ENCODE results near the gene NECTIN2.
A peak's percentile ranks its signal among the peaks of the same experiment; 100 is the strongest.
"Not testable (repeated sequence)": the region's sequence is repeated elsewhere in the genome, so short reads cannot be mapped to it uniquely, and the experiment has no call there.

NECTIN2 gene

DNA sequence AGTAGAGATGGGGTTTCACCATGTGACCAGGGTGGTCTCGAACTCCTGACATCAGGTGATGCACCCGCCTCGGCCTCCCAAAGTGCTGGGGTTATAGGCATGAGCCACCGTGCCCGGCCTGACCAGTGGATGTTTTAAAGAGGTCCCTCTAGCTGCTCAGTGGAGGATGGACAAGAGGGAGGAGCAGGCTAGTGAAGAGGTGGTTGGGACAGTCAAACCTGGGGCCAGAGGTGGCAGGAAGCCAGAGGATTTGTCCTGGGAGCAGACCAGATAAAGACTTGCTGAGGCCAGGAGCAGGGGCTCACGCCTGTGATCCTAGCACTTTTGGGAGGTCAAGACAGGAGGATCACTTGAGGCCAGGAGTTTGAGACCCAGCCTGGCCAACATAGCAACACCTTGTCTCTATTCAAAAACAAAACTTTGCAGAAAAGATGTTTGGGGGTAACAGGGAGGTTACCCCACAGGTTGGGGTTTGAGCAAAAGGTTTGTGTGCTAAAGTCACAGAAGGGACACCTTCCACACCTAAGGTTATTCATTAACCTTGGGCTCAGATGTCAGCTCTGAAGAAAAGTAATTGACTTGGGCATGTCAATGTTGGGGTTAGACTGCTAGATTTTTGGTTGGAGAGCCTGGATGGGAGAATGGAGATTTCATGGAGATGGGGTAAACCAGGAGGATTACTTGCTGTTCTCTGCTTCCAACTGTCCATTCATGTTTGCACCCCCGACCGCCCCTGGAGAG lies 28.2 kb upstream of the NECTIN2 start:
- no peak for DNase-seq (ENCODE audit: low read depth)

DNA sequence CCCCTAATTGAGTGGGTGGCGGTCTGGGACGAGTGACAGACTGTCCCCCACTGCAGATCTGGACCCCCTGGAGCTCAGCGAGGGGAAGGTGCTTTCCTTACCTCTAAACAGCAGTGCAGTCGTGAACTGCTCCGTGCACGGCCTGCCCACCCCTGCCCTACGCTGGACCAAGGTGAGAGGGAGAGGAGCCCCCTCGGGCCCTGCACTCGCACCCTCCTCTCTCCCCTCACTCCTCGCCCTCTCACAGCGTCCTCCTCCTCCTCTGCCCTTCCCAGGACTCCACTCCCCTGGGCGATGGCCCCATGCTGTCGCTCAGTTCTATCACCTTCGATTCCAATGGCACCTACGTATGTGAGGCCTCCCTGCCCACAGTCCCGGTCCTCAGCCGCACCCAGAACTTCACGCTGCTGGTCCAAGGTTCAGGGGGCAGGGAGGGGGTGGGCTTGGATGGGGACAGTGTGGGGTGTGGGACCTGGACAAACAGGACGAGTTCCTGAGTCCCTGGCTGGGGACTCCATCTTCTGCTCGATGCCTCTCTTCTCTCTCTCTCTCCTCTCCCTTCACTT lies 27.5 kb upstream of the NECTIN2 start:
- DNase-seq (ENCODE audit: low read depth), result no peak

DNA sequence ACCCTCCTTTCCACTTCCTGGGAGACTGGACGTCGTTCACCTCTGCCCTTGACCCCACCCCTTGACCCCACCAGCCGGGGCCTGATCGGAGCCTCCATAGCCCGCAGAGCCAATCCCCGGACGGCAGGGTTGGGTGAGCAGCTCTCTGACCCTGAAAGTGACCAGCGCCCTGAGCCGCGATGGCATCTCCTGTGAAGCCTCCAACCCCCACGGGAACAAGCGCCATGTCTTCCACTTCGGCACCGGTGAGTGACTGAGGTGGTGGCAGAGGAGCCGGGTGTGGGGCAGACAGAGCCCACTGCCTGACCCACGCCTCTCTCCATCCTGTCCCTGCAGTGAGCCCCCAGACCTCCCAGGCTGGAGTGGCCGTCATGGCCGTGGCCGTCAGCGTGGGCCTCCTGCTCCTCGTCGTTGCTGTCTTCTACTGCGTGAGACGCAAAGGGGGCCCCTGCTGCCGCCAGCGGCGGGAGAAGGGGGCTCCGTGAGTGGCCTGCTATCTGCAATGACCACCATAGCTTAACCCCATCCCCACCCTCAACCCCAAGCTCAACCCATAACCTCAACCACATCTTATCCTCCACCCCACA lies 26.8 kb upstream of the NECTIN2 start:
- no peak for DNase-seq (ENCODE audit: low read depth)

DNA sequence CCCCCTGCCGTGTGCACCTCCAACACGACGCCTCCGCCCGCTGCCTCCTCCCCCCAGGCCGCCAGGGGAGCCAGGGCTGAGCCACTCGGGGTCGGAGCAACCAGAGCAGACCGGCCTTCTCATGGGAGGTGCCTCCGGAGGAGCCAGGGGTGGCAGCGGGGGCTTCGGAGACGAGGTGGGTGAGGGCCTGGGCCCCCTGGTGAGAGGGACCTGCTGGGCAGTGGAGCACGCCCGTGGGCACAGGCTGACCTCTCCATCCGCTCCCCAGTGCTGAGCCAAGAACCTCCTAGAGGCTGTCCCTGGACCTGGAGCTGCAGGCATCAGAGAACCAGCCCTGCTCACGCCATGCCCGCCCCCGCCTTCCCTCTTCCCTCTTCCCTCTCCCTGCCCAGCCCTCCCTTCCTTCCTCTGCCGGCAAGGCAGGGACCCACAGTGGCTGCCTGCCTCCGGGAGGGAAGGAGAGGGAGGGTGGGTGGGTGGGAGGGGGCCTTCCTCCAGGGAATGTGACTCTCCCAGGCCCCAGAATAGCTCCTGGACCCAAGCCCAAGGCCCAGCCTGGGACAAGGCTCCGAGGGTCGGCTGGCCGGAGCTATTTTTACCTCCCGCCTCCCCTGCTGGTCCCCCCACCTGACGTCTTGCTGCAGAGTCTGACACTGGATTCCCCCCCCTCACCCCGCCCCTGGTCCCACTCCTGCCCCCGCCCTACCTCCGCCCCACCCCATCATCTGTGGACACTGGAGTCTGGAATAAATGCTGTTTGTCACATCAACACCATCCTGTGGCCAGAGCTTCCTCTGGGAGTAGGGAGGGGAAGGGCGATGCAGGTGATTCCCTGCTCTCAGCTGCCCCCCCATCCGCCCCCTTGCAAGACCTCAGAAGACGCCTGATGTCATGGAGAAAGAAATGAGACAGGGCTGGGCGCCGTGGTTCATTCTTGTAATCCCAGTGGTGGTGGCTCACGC lies 25.2 kb upstream of the NECTIN2 start:
- no peak for DNase-seq (ENCODE audit: low read depth)

DNA sequence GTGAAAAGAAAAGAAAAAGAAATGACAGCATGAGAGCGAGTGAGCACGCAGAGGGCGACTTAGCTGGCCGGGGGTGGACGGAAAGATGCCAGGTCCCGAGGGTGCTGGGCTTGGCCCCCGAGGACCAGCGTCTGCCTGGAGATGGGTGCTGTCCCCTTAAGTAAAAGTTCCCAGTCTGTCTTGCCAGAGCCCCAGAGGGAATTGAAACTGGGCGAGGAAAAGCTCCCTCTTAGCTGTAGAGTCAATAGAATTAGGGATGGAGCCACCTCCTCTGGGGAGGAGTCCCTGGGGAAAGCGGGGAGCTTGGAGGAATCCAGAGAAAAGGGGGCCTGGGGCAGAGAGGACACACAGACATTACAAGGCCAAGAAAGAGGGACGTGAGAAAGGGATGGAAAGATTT lies 23.9 kb upstream of the NECTIN2 start:
- DNase-seq (ENCODE audit: low read depth), result no peak

DNA sequence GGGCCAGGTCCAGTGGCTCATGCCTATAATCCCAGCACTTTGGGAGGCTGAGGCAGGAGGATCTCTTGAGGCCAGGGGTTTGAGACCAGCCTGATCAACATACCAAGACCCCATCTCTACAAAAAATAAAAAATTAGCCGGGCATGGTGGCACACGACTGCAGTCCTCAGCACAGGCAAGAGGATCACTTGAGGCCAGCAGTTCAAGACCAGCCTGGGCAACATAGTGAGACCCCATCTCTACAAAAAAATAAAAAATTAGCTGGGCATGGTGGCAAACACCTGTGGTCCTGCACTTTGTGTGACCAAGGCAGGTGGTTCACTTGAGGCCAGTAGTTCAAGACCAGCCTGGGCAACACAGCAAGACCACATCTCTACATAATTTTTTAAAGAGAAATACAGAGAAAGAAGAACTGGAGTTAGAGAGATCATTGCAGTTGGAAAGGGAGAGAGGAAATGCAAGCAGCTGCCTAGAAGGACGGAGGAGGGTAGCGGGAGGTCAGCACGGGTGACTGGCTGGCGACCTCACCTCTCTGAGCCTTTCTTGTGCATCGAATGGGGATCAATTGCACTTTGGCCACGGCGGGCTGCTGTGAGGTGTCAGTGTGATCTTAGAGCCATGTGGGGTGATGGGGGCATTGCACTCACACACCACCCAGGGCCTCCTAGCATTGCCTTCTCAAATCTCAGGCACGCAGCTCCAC lies 23.3 kb upstream of the NECTIN2 start:
- no peak for DNase-seq (ENCODE audit: low read depth)

DNA sequence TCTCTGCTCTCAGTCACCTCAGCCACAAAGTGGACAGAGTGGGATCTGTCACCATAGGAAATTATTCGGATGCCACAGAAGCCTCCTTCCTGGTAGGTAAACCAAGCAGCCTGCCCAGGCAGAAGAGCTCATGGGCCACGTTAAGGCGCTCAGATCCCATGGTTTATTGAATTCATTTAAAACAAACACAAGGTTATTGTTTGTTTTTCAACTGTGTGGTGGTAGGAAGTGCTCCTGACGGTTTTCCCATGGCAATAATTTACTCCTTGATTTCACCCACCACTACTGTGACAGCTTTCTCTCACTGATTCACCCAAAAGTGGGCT lies 22.8 kb upstream of the NECTIN2 start:
- no peak for DNase-seq (ENCODE audit: low read depth)

DNA sequence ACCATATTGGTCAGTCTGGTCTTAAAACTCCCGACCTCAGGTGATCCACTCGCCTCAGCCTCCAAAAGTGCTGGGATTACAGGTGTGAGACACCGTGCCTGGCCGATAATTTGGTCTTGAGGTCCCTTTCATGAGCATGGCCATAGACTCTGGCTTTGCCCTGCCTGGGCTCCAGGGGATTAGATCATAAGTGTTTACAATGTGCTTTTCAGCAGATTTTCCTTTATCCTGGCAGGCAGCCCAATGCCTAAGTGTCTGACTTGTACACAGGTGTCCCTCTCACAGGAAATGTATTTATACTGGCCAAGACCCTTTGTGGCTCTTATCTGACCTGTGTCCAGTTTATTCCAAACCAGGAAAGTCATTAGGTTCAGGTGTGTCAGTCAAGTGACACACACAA lies 21.3 kb upstream of the NECTIN2 start:
- no peak for DNase-seq (ENCODE audit: low read depth)

DNA sequence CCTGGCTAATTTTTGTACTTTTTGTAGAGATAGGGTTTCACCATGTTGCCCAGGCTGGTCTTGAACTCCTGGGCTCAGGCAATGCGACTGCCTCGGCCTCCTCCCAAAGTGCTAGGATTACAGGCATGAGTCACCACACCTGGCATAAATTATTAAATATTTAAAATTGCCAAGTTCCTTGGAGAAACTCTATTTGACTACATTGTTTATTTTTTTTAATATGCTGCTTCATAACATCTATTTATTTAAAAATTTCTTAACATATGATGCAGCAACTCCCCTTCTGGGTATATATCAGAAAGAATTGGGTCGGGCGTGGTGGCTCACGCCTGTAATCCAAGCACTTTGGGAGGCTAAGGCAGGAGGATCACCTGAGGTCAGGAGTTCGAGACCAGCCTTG lies 13.2 kb upstream of the NECTIN2 start:
- not testable (repeated sequence) for DNase-seq (ENCODE audit: low read depth)

DNA sequence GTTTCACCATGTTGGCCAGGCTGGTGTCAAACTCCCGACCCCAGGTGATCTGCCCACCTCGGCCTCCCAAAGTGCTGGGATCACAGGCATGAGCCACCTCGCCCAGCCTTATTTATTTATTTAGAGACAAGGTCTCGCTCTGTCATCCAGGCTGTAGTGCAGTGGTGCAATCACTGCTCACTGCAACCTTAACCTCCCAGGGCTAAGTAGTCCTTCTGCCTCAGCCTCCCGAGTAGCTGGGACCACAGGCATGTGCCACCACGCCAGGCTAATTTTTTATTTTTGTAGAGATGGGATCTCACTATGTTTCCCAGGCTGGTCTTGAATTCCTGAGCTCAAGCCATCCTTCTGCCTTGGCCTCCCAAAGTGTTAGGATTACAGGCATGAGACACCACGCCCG lies 11.7 kb upstream of the NECTIN2 start:
- not testable (repeated sequence) for DNase-seq (ENCODE audit: low read depth)

DNA sequence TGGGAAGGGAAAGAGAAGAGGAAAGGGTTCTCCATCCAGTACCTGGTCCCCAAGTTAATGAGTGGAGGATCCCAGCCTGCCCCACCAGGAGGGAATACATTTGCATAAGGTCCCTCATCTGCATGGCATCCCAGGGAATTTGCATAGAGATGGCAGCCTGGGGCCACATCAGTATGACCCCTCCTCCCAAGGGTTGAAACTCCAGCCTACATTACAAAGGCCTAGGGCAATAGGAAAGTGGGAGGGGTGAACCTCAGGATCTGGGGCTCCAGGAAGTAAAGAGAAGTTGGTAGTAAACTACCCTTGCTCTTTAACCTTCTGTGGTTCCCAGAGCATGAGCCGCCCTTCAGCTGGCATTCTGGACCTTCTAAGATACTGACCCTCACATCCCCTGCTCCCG lies 6.8 kb upstream of the NECTIN2 start:
- no peak for DNase-seq (ENCODE audit: low read depth)

DNA sequence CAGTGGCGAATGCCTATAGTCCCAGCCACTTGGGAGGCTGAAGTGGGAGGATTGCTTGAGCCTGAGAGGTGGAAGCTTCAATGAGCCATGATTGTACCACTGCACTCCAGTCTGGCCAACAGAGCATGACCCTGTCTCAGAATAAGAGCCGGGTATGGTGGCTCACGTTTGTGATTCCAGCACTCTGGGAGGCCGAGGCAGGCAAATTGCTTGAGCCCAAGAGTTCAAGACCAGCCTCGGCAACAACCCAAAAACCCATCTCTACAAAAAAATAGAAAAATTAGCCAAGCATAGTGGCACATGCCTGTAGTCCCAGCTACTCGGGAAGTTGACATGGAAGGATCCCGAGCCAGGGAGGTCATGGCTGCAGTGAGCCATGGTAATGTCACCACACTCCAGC lies 5.3 kb upstream of the NECTIN2 start:
- DNase-seq (ENCODE audit: low read depth), result no peak

DNA sequence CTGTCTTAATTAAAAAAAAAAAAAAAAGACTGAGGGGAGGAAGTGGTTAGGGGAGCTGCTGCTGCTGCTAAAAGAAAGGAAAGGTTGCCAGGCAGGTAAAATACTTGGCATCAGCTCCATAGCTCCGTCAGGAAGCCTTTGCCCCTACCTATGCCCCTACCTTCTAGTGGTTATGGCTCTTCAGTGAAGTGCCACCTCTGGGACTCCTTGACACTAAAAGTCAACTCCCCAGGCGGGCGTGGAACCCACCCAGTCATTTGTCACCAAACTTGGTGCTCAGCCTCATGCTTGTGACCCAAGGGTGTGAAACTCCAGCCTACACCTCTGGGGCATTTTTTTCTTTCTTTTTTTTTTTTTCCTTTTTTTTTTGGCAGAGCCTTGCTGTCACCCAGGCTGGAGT lies 4.9 kb upstream of the NECTIN2 start:
- DNase-seq (ENCODE audit: low read depth), result no peak

DNA sequence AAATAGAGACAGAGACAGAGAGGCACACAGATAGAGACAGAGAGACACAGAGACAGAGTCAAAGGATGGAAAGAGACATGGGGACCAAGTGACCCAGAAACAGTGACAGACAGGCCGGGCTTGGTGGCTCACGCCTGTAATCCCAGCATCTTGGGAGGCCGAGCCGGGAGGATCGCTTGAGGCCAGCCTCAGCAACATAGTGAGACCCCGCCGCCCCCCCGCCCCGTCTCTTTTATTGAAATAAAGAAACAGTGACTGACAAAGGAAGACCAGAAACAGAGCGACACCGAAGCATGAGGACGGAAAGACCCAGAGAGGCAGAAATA lies 848 bp upstream of the NECTIN2 start:
- DNase-seq (ENCODE audit: low read depth), result no peak

DNA sequence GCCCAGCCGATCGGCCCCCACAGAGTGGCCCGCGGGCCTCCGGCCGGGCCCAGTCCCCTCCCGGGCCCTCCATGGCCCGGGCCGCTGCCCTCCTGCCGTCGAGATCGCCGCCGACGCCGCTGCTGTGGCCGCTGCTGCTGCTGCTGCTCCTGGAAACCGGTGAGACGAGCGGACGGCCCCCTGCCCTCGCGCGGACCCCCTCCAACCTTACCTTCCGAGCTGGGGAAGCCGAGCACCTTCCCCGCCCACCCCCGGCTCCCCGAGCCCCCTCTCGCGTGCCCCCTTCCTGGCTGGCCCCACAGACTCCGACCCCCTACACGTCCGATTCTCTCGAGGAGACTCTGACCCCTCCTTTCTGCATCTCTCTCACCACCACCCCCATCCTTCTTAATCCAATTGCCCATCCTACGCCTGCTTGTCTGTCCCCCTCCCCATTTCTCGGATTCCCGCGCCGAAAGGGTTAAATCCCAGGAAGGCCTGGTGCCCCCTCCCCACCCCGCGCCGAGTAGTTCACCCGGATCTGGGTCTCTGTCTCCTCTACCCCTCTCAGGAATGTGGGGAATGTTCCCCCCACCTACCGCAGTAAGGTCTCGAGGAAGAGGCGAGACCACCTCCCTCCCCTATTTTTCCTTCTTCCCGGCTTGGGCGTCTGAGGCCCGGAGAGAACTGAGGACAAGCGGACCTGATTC lies 502 bp downstream of the NECTIN2 start:
- no peak for DNase-seq (ENCODE audit: low read depth)

DNA sequence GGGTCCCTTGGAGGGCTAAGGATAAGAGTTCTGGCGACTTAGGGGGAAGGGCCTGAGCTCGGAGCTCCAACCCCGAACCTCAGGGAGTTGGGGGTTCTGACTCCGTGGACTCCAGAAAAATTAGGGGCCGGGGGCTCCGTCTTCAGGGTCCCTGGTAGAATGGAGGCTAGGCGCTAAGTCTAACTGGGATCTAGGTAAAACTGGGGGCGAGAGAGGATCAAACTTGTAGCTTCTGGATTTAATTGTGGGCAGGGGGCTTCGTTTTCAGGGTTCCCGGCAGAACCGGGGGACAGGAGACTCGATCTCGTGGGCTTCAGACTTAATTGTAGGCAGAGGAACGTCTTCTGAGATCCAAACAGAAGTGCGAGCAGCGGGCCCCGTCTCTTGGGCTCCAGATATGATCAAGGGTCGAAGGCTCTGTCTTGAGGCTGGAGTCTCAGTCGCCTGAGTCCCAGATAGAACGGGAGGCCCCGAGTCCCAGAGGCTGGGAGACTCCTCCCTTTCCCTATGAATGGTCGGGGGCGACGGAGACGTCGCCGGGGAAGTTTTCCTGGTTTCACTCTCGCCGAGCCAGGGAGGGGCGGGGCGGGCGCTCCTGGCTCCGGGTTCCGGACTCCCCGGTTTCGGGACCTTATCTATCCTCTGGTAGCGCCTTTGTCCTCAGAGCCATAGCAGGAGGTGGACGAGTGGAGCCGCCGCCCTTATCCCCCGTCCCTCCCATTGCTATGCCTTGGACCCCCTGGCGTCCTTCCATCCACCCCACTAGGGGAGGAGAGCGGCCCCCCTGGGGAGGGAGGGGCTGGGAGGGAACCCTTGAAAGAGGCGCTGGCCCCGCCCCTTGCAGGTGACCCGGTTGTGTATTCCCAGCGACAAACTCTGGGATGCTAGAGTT lies 1.3 kb downstream of the NECTIN2 start:
- peak; percentile 42 for DNase-seq (ENCODE audit: low read depth)

DNA sequence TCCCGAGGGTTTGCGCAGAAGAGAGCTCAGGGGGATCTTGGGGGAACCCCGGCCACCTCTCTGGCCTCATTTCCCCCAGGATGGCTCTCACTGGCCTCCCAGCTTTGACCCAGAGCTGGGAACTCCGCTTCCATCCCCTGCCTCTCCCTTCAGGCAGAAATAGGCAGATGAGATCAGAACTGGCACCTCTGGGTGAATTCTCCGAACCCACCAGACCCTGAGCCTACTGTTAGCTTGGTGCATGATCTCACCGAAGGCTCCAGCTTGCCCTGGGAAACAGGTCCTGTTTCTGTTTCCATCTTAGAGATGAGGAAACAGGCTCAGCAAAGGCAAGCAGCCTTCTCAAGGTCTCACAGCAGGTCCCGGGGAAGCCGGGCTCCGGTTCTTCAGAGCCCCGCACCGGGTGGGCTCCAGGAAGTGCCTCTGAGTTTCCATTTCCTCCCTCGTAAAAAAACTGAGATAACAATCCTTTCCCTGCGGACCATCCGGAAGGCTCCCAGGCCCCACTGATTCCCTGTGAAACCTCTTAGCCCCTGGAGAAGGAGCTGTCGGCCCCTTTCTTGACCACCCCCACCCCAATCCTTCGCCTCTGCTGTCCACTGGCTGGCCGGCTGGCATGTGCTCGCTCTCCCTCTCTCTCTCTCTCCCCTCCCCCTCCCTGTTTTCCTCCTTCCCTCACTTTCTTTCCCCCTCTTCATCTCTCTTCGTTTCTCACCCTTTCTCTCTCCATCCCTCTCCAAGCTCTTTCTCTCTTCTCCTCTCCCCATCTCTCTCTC lies 2.1 kb downstream of the NECTIN2 start:
- no peak for DNase-seq (ENCODE audit: low read depth)

DNA sequence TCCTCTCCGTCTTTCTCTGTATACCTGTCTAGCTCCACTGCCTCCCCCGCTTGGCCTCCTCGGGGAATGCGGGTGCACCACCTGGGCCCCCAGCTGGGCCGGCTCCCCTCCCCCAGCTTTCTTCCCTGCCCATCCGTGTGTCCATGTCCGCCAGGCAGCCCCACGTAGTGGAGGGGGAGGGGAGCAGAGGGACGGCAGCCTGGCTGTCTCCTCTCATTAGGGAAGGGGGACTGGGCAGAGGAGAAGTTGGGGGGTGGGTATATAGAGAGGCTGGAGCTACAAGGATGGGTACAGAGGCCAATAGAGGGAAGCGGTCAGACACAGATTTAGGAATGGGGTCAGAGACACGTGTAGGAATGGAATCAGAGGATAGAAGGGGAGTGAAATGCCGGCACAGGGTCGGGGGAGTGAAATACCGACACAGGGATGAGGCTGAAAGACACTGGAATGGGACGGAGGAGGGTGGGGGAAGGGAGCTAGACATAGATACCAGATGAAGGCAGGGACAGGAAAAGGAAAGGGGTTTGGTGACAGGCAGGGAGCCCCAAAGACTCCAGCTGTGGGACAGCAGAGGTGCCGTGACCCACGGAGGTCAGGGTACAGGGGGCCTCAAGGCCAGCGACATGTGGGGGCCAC lies 2.8 kb downstream of the NECTIN2 start:
- DNase-seq (ENCODE audit: low read depth), result no peak

DNA sequence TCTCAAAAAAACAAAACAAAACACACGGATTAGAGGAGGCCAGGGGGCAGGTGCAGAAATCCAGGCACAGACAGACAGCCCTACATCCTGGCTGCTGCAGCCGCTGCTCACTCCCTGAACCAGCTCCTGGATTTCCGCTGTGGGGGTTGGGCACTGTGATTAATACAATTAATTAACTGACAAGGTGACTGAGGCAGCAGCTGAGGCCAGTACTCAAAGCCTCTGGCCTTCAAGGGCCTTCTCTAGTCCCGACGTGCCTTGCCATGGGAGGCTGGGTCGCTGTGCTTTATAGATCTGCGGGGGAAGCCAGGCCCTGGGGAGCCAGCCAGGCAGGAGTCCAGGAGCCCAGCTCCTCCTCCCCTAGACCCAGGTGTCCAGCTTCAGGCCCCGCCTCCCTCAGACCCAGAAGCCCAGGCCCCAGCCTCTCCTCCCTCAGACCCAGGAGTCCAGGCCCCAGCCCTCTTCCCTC lies 4.6 kb downstream of the NECTIN2 start:
- DNase-seq (ENCODE audit: low read depth), result no peak

Measured in GM04504 (cell line).